ENCODE data around the gene RBMS3. TPM values are rescaled to one million over a fixed set of nuclear protein-coding genes. Genes with fewer than 3 reads are reported as not detected.

The RBMS3 gene
- total and polyA plus RNA-seq, 2 of the 13 experiments (the other 11 are each of a cell fraction or from before 2014, with no cell fraction given): not detected

GRCh38 chr3:29922992-29923746 lies 642.3 kb downstream of the RBMS3 start (continued):
- no peak for TF ChIP-seq DBP (CRISPR knock-in tag; IDR thresholded peaks at IDR 0.05; ENCODE audit: not compliant biosample characterization)
- no peak for TF ChIP-seq NFE2L2 (IDR thresholded peaks at IDR 0.05; ENCODE audit: low read length)
- peak; percentile 22; the same call in 1 of the 2 replicates for TF ChIP-seq HMG20A (CRISPR knock-in tag; IDR thresholded peaks at IDR 0.05; ENCODE audit: borderline replicate concordance)
- TF ChIP-seq, protein P1, sequence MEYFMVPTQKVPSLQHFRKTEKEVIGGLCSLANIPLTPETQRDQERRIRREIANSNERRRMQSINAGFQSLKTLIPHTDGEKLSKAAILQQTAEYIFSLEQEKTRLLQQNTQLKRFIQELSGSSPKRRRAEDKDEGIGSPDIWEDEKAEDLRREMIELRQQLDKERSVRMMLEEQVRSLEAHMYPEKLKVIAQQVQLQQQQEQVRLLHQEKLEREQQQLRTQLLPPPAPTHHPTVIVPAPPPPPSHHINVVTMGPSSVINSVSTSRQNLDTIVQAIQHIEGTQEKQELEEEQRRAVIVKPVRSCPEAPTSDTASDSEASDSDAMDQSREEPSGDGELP (IDR thresholded peaks at IDR 0.05; ENCODE audit: borderline replicate concordance, low read depth): peak; percentile 12; the same call in 1 of the 2 replicates
- TF ChIP-seq ZBTB34 (CRISPR knock-in tag; IDR thresholded peaks at IDR 0.05): no peak
- no peak for TF ChIP-seq ZNF3 (CRISPR knock-in tag; IDR thresholded peaks at IDR 0.05)
- no peak for TF ChIP-seq DZIP1 (CRISPR knock-in tag; IDR thresholded peaks at IDR 0.05)
- no peak for TF ChIP-seq ATF1 (CRISPR knock-in tag; IDR thresholded peaks at IDR 0.05)
- no peak for TF ChIP-seq ZMYM4 (CRISPR knock-in tag; IDR thresholded peaks at IDR 0.05)
- no peak for TF ChIP-seq FOXO1 (CRISPR knock-in tag; IDR thresholded peaks at IDR 0.05)
- no peak for TF ChIP-seq SATB2 (CRISPR knock-in tag; IDR thresholded peaks at IDR 0.05)
- no peak for TF ChIP-seq ZNF142 (CRISPR knock-in tag; IDR thresholded peaks at IDR 0.05)
- no peak for TF ChIP-seq KDM5B (CRISPR knock-in tag; IDR thresholded peaks at IDR 0.05; ENCODE audit: borderline replicate concordance)
- peak; percentile 63 to 65 for TF ChIP-seq MAFK (conservative IDR thresholded peaks at IDR 0.05 in 1 of 2, IDR thresholded peaks at IDR 0.05 in 1 of 2; ENCODE audit: low read length in 2 of 2)
- TF ChIP-seq CREB1 (IDR thresholded peaks at IDR 0.05): no peak
- no peak for TF ChIP-seq CREB1 (CRISPR knock-in tag; IDR thresholded peaks at IDR 0.05)
- no peak for TF ChIP-seq RFXAP (CRISPR knock-in tag; IDR thresholded peaks at IDR 0.05; ENCODE audit: borderline replicate concordance)
- peak; percentile 37; the same call in 1 of the 2 replicates for TF ChIP-seq FOSL2 (CRISPR knock-in tag; IDR thresholded peaks at IDR 0.05)
- TF ChIP-seq TEAD3 (CRISPR knock-in tag; optimal IDR thresholded peaks at IDR 0.05; ENCODE audit: borderline replicate concordance): peak; percentile 31
